Spleen (tissue), 11 donors: ENCODE results near the gene CTNNA2. TPM values are rescaled to one million over a fixed set of nuclear protein-coding genes. Genes with fewer than 3 reads are reported as not detected.

ENCODE experiments used
- DNase-seq: peaks from one replicate; pipeline ENCODE4 v3.0.0-alpha.2; 2020
- H3K27ac ChIP-seq, 8 donors: fragments of 200-600 bp; sonication (generic) in 7 of 8; 1 replicate in 4 of 8; 2 replicates in 4 of 8; pipeline versions ENCODE4 v1.5.0 to v1.8.0; 2016 to 2021; ENCODE audit warnings: inconsistent platforms in 4 of 8, mild to moderate bottlenecking in 4 of 8, moderate library complexity in 1 of 8
- H3K27me3 ChIP-seq, 7 donors: fragments of 200-600 bp; sonication (generic) in 6 of 7; replicated peaks in 1 of 7; 1 replicate in 4 of 7; 2 replicates in 3 of 7; pipeline versions ENCODE4 v1.5.0 to v1.8.0; 2016 to 2021; ENCODE audit warnings: inconsistent platforms in 3 of 7, mild to moderate bottlenecking in 1 of 7
- H3K36me3 ChIP-seq, 6 donors: fragments of 200-600 bp; sonication (generic) in 5 of 6; 1 replicate in 4 of 6; 2 replicates in 2 of 6; pipeline versions ENCODE4 v1.5.0 to v1.8.0; 2016 to 2021; ENCODE audit warnings: inconsistent platforms in 2 of 6
- H3K4me1 ChIP-seq, 6 donors: fragments of 200-600 bp; sonication (generic) in 5 of 6; 1 replicate in 3 of 6; 2 replicates in 3 of 6; pipeline versions ENCODE4 v1.5.0 to v1.8.0; 2016 to 2021; ENCODE audit warnings: inconsistent platforms in 3 of 6
- H3K4me3 ChIP-seq, 8 donors: fragments of 200-600 bp; sonication (generic) in 7 of 8; 1 replicate in 4 of 8; 2 replicates in 4 of 8; pipeline versions ENCODE4 v1.5.0 to v1.8.0; 2016 to 2021; ENCODE audit warnings: inconsistent platforms in 4 of 8, mild to moderate bottlenecking in 4 of 8, moderate library complexity in 2 of 8
- H3K9me3 ChIP-seq, 8 donors: fragments of 200-600 bp; sonication (generic) in 7 of 8; 1 replicate in 4 of 8; 2 replicates in 4 of 8; pipeline versions ENCODE4 v1.5.0 to v1.8.0; 2016 to 2021; ENCODE audit warnings: inconsistent platforms in 4 of 8
- POLR2A ChIP-seq, 3 donors: fragments of 450-650 bp; IDR thresholded peaks; one replicate each; pipeline ENCODE4 v1.5.1; 2017; ENCODE audit warnings: antibody characterized with exemption in 3 of 3, mild to moderate bottlenecking in 1 of 3
- POLR2AphosphoS5 ChIP-seq, 3 donors: sonication (generic); formaldehyde crosslinking; IDR thresholded peaks; one replicate each; pipeline ENCODE4 v1.5.1; 2017; ENCODE audit warnings: antibody characterized with exemption in 3 of 3
- WGBS, 5 donors: extraction: QIAGEN DNeasy Blood & Tissue Kit in 3 of 5; methylation state at CpG; one replicate each; pipeline versions ENCODE4 v1.1.5 to v1.1.7; 2013 to 2018; 5-methylcytosine and 5-hydroxymethylcytosine counted together
- intact Hi-C: fragments of 100-400 bp; cut with DNase I; formaldehyde crosslinking; loops from one replicate; pipeline ENCODE4 v1.15.0; 2023; ENCODE audit warnings: low total_unique reads
- polyA plus RNA-seq, 3 donors: library from polyadenylated mRNA; stranded (reverse); fragments of 200-250 nt; gene quantifications; one replicate each; pipeline ENCODE4 v1.2.1, GENCODE V29; 2013
- total RNA-seq, 7 donors: library from RNA; depleted of rRNA in 3 of 7; stranded (reverse); fragments of >200 nt in 3 of 7; fragmentation: NEBNext Ultra II Directional in 4 of 7; extraction: Animal tissue kit (Norgen Biotek cat#: 25700) in 4 of 7; gene quantifications; one replicate each; pipeline versions ENCODE4 v1.1.0 to v1.2.1, GENCODE V29; 2016 to 2021
- TF ChIP-seq, protein P1 (sequence below), 11 experiments: fragments of 200-600 bp in 7 of 11; fragments of 450-650 bp in 4 of 11; sonication (generic) in 4 of 11; IDR thresholded peaks in 8 of 11; conservative IDR thresholded peaks in 3 of 11; 1 replicate in 7 of 11; 2 replicates in 4 of 11; pipeline versions ENCODE4 v1.4.0 to v1.8.0; 2016 to 2021; ENCODE audit warnings: antibody characterized with exemption in 11 of 11, inconsistent platforms in 4 of 11, mild to moderate bottlenecking in 1 of 11
- donor health status: healthy with polysubstance abuse.
- donor health status: DM: no; HTN: no; CAD: no; lungs with moderate emphysema.
- donor health status: DM: no; HTN: no; CAD: no.
- donor health status: Bipolar disorder and iron deficiency.
- donor health status: healthy.
- donor health status: DM: no; HTN: no; CAD: no.
- donor health status: DM: yes; HTN: yes; CAD: no.

CTNNA2 gene
- total and polyA plus RNA-seq, 10 donors = not detected

DNA sequence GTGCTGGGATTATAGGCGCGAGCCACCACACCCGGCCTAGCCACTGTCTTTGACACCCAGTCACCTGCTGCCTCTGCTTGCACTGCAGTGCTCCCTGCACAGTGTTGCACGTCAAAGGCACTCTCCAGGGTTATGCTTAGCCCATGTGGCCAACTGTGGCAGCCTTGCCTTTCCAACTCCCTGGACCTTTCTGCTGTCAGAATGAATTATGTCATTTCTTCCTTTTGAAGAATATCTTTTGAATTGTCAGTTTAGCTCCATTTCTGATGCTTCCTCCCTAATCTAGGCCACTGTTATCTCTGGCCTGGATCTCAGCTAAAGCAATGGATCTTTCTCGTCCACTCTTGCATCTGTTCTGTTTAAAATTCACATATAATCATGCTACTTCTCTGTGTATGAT, 821.0 kb downstream of the CTNNA2 start:
- TF ChIP-seq, protein P1, sequence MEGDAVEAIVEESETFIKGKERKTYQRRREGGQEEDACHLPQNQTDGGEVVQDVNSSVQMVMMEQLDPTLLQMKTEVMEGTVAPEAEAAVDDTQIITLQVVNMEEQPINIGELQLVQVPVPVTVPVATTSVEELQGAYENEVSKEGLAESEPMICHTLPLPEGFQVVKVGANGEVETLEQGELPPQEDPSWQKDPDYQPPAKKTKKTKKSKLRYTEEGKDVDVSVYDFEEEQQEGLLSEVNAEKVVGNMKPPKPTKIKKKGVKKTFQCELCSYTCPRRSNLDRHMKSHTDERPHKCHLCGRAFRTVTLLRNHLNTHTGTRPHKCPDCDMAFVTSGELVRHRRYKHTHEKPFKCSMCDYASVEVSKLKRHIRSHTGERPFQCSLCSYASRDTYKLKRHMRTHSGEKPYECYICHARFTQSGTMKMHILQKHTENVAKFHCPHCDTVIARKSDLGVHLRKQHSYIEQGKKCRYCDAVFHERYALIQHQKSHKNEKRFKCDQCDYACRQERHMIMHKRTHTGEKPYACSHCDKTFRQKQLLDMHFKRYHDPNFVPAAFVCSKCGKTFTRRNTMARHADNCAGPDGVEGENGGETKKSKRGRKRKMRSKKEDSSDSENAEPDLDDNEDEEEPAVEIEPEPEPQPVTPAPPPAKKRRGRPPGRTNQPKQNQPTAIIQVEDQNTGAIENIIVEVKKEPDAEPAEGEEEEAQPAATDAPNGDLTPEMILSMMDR (IDR thresholded peaks at IDR 0.05 in 8 of 11, conservative IDR thresholded peaks at IDR 0.05 in 3 of 11) = no peak
- no peak for TF ChIP-seq POLR2AphosphoS5 (IDR thresholded peaks at IDR 0.05)
- TF ChIP-seq POLR2A (IDR thresholded peaks at IDR 0.05) = no peak
- no peaks in the 10 kb centered on the region for H3K9me3 ChIP-seq
- no peak for DNase-seq
- no peak overlapping the region for H3K4me3 ChIP-seq
- no peaks in the 10 kb centered on the region for H3K27me3 ChIP-seq
- H3K36me3 ChIP-seq = no peaks in the 10 kb centered on the region
- intact Hi-C loops = no loop called here
- WGBS, 5 donors = 81 to 91% (median 87%) methylated on average over 5 of the region's 5 CpGs
- H3K4me1 ChIP-seq = no peaks in the 10 kb centered on the region
- no peak overlapping the region for H3K27ac ChIP-seq

DNA sequence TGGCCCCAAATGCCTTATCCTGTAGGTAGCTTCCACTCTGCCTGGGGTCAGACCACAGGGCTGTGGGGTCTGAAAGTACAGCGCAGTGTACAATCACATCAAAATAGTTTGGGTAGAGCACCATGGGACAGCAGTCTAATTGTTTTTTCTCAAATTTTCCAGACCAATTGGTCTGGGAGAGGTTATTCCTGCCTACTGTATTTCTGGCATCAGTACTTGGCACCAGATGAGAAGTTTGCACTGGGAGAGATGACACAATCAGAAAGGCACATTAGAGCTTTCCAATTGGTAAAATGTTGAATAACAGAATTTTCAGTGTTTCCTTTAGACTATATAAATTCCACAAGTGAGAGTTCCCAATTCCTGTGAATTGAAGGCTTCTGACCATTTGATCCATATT, 822.6 kb downstream of the CTNNA2 start:
- WGBS, 5 donors = 86 to 100% (median 94%) methylated on average over 1 of the region's 1 CpG
- Histone ChIP-seq H3K4me3 (no peak overlapping the region), H3K27ac (no peak overlapping the region), H3K4me1 (no peaks in the 10 kb centered on the region), H3K36me3 (no peaks in the 10 kb centered on the region), H3K27me3 (no peaks in the 10 kb centered on the region), H3K9me3 (no peaks in the 10 kb centered on the region)
- intact Hi-C loops = no loop called here
- DNase-seq = no peak
- no peak for TF ChIP-seq POLR2AphosphoS5 (IDR thresholded peaks at IDR 0.05)
- TF ChIP-seq POLR2A (IDR thresholded peaks at IDR 0.05) = no peak
- TF ChIP-seq, protein P1 (IDR thresholded peaks at IDR 0.05 in 8 of 11, conservative IDR thresholded peaks at IDR 0.05 in 3 of 11) = no peak

DNA sequence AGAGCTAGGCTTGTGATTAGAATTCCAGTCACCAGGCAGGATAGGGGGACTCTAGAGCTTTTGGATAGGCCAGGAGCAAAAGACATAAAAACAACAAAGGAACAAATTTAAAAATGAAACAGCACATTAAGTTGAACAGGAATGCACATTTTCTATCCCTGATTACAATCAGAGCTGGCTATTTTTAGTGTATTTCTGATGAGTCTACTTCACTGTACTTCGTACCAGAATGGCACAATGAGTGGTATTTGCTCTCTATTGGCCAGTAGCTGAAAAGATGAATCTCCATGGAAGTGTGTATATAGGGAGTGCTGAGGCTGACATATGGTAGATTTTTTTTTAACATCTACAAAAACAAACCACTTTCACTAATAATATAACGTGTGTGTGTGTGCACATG, 825.9 kb downstream of the CTNNA2 start:
- 56 to 81% (median 61%) methylated on average over 2 of the region's 2 CpGs for WGBS, 5 donors
- Histone ChIP-seq H3K4me3 (no peak overlapping the region), H3K27me3 (no peaks in the 10 kb centered on the region), H3K9me3 (no peaks in the 10 kb centered on the region), H3K36me3 (no peaks in the 10 kb centered on the region), H3K27ac (no peak overlapping the region), H3K4me1 (no peaks in the 10 kb centered on the region)
- TF ChIP-seq, protein P1 (IDR thresholded peaks at IDR 0.05 in 8 of 11, conservative IDR thresholded peaks at IDR 0.05 in 3 of 11) = no peak
- no peak for TF ChIP-seq POLR2AphosphoS5 (IDR thresholded peaks at IDR 0.05)
- no peak for TF ChIP-seq POLR2A (IDR thresholded peaks at IDR 0.05)
- intact Hi-C loops = no loop called here
- DNase-seq = no peak

- Histone ChIP-seq H3K27me3 (no peaks in the 10 kb centered on the region), H3K4me3 (no peak overlapping the region), H3K36me3 (no peaks in the 10 kb centered on the region), H3K4me1 (no peaks in the 10 kb centered on the region), H3K27ac (no peak overlapping the region), H3K9me3 (no peaks in the 10 kb centered on the region)
- intact Hi-C loops = no loop called here
- 75 to 89% (median 82%) methylated on average over 3 of the region's 3 CpGs for WGBS, 5 donors
- TF ChIP-seq POLR2A (IDR thresholded peaks at IDR 0.05) (no peak), POLR2AphosphoS5 (IDR thresholded peaks at IDR 0.05) (no peak)
- TF ChIP-seq, protein P1 (IDR thresholded peaks at IDR 0.05 in 8 of 11, conservative IDR thresholded peaks at IDR 0.05 in 3 of 11) = no peak
- DNase-seq = no peak
Observed at GRCh38 chr2:80340022-80340421, 827.2 kb downstream of the CTNNA2 start.
